ENCODE measurements around the gene GARIN5A.

The GARIN5A gene

DNA sequence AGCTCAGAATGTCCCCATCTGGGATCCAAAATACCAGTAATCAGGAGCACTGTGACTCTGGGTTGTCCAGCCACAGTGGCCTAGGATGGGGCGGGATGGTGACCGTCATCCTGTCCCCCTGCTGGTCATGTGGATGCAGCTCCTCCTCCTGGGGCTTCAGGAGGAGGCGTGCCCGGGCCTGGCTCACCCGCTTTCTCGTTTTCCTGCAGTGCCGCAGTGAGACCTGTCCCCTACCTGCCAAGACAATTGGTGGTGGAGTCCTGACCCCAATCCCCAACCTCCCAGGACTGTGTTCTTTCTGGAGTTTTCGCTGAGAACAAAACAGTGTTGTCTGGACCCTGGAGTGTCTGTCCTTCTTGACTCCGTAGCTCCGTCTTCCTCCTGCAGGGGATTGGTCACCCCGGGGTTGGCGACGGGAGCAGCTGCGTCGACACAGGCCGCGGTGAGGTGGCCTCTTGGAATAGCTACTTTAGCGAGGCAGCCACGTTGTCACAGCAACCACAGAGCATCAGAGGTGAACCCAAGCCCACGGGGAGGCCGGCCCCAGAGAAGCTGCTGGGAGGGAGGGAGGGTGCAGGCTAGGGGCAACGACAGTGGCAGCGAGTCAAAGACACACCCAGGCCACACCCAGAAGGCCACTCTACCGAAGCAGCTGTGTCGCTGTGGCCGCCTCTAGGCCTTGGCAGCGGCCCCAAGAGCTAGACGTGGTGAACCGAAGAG lies 10.5 kb downstream of the GARIN5A start:
- peaks cover 13% of the 10 kb centered on the region for H3K27me3 ChIP-seq (ENCODE audit: control insufficient read depth, insufficient read depth, low read length)
- H3K4me3 ChIP-seq (ENCODE audit: low read length), result no peak overlapping the region
- no peaks in the 10 kb centered on the region for H3K9me3 ChIP-seq (ENCODE audit: control insufficient read depth, low read length)
- H3K36me3 ChIP-seq (ENCODE audit: control insufficient read depth, insufficient read depth, low read length), result no peaks in the 10 kb centered on the region
- peaks cover 9% of the 10 kb centered on the region for H3K4me1 ChIP-seq (ENCODE audit: control insufficient read depth, insufficient read depth, low read length)
- no peak overlapping the region for H3K9ac ChIP-seq (ENCODE audit: low read length)

- Histone ChIP-seq H3K9me3 (ENCODE audit: control insufficient read depth, low read length) (no peaks in the 10 kb centered on the region), H3K9ac (ENCODE audit: low read length) (no peak overlapping the region), H3K4me1 (ENCODE audit: control insufficient read depth, insufficient read depth, low read length) (peaks cover 9% of the 10 kb centered on the region), H3K4me3 (ENCODE audit: low read length) (no peak overlapping the region), H3K27me3 (ENCODE audit: control insufficient read depth, insufficient read depth, low read length) (peaks cover 23% of the 10 kb centered on the region), H3K36me3 (ENCODE audit: control insufficient read depth, insufficient read depth, low read length) (no peaks in the 10 kb centered on the region)
Observed at GRCh38 chr19:50465000-50465399, 11.6 kb downstream of the GARIN5A start.

- no peaks in the 10 kb centered on the region for H3K9me3 ChIP-seq (ENCODE audit: control insufficient read depth, low read length)
- no peak overlapping the region for H3K4me3 ChIP-seq (ENCODE audit: low read length)
Observed at GRCh38 chr19:50464348-50464747, 12.3 kb downstream of the GARIN5A start.

DNA sequence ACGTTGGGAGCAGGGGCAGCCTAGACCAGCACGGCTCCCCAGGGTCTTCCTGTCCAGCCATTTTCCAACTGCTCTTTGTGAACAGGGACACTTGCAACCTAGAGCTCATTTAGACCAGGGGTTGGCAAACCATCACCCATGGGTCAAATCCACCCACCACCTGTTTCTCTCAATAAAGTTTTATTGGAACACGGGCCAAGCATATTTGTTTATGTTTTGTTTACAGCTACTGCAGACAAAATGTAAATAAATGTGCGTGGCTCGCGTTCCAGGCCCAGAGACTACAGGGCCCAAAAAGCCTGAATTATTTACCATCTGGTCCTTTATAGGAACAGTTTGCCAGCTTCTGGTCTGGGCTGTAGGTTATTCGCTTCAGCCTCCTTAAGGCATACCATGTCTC lies 13.7 kb downstream of the GARIN5A start:
- Histone ChIP-seq H3K4me1 (ENCODE audit: control insufficient read depth, insufficient read depth, low read length) (peaks cover 9% of the 10 kb centered on the region), H3K9ac (ENCODE audit: low read length) (no peak overlapping the region), H3K36me3 (ENCODE audit: control insufficient read depth, insufficient read depth, low read length) (no peaks in the 10 kb centered on the region), H3K4me3 (ENCODE audit: low read length) (no peak overlapping the region), H3K27me3 (ENCODE audit: control insufficient read depth, insufficient read depth, low read length) (peaks cover 36% of the 10 kb centered on the region), H3K9me3 (ENCODE audit: control insufficient read depth, low read length) (no peaks in the 10 kb centered on the region)

More at GRCh38 chr19:50464348-50464747, 12.3 kb downstream of the GARIN5A start:
- Histone ChIP-seq H3K4me1 (ENCODE audit: control insufficient read depth, insufficient read depth, low read length) (peaks cover 9% of the 10 kb centered on the region), H3K27me3 (ENCODE audit: control insufficient read depth, insufficient read depth, low read length) (peaks cover 29% of the 10 kb centered on the region), H3K9ac (ENCODE audit: low read length) (no peak overlapping the region), H3K36me3 (ENCODE audit: control insufficient read depth, insufficient read depth, low read length) (no peaks in the 10 kb centered on the region)

- no peak overlapping the region for H3K4me3 ChIP-seq (ENCODE audit: low read length)
- no peaks in the 10 kb centered on the region for H3K36me3 ChIP-seq (ENCODE audit: control insufficient read depth, insufficient read depth, low read length)
- peaks cover 40% of the 10 kb centered on the region for H3K27me3 ChIP-seq (ENCODE audit: control insufficient read depth, insufficient read depth, low read length)
- H3K9me3 ChIP-seq (ENCODE audit: control insufficient read depth, low read length), result no peaks in the 10 kb centered on the region
- H3K4me1 ChIP-seq (ENCODE audit: control insufficient read depth, insufficient read depth, low read length), result no peaks in the 10 kb centered on the region
- H3K9ac ChIP-seq (ENCODE audit: low read length), result no peak overlapping the region
Observed at GRCh38 chr19:50461066-50461875, 15.4 kb downstream of the GARIN5A start.

DNA sequence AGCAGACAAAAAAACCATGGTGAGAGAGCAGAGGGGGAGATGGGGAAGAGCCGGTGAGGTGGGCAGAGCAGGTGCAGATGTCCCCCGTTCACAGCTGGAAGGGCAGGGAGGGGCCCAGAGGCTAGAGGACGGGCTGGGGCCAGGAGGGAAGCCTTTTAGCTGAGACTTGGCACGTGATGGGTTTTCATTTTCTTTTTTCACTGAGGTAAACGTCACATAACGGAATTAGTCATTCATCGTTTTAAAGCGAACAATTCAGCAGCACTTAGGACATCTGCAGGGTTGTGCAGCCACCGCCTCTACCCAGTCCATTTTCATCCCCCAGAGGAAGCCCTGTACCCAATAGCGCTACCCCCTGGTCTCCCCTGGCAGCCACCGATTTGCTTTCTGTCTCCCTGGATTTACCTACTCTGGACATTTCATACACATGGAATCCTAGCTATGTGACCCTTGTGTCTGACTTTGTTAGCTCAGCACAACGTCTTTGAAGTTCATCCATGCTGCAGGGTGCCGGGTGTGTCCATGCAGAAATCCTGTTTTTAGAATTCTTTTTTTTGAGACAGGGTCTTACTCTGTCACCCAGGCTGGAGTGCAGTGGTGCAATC lies 16.4 kb downstream of the GARIN5A start:
- Histone ChIP-seq H3K9ac (ENCODE audit: low read length) (no peak overlapping the region), H3K9me3 (ENCODE audit: control insufficient read depth, low read length) (no peaks in the 10 kb centered on the region), H3K4me1 (ENCODE audit: control insufficient read depth, insufficient read depth, low read length) (no peaks in the 10 kb centered on the region), H3K27me3 (ENCODE audit: control insufficient read depth, insufficient read depth, low read length) (peaks cover 40% of the 10 kb centered on the region), H3K36me3 (ENCODE audit: control insufficient read depth, insufficient read depth, low read length) (no peaks in the 10 kb centered on the region), H3K4me3 (ENCODE audit: low read length) (no peak overlapping the region)

DNA sequence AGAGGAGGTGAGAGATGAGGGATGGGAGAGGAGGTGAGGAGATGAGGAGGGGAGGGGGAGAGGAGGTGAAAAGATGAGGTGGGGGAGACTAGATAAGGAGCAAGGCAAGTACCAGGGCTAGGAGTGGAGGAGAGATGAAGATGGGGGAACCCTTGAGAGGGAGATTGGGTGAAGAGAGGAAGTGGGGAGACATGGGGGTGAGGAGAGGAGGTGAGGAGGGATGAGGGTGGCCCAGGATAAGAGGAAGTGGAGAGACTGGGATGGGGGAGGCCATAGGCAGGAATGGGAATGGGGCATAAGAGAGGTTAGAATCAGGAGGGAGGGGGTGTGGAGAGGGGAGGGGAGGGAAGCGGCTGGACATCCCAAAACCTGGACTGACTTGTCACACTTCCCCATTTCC lies 17.0 kb downstream of the GARIN5A start:
- Histone ChIP-seq H3K4me3 (ENCODE audit: low read length) (no peak overlapping the region), H3K9me3 (ENCODE audit: control insufficient read depth, low read length) (no peaks in the 10 kb centered on the region), H3K9ac (ENCODE audit: low read length) (no peak overlapping the region), H3K36me3 (ENCODE audit: control insufficient read depth, insufficient read depth, low read length) (no peaks in the 10 kb centered on the region), H3K4me1 (ENCODE audit: control insufficient read depth, insufficient read depth, low read length) (no peaks in the 10 kb centered on the region), H3K27me3 (ENCODE audit: control insufficient read depth, insufficient read depth, low read length) (peaks cover 40% of the 10 kb centered on the region)

GRCh38 chr19:50459067-50459456 lies 17.6 kb downstream of the GARIN5A start:
- H3K36me3 ChIP-seq (ENCODE audit: control insufficient read depth, insufficient read depth, low read length), result no peaks in the 10 kb centered on the region
- no peak overlapping the region for H3K9ac ChIP-seq (ENCODE audit: low read length)
- H3K27me3 ChIP-seq (ENCODE audit: control insufficient read depth, insufficient read depth, low read length), result peaks cover 37% of the 10 kb centered on the region
- H3K4me3 ChIP-seq (ENCODE audit: low read length), result no peak overlapping the region
- H3K4me1 ChIP-seq (ENCODE audit: control insufficient read depth, insufficient read depth, low read length), result no peaks in the 10 kb centered on the region
- no peaks in the 10 kb centered on the region for H3K9me3 ChIP-seq (ENCODE audit: control insufficient read depth, low read length)

GRCh38 chr19:50458396-50459066 lies 18.1 kb downstream of the GARIN5A start:
- no peaks in the 10 kb centered on the region for H3K9me3 ChIP-seq (ENCODE audit: control insufficient read depth, low read length)
- no peak overlapping the region for H3K9ac ChIP-seq (ENCODE audit: low read length)
- H3K36me3 ChIP-seq (ENCODE audit: control insufficient read depth, insufficient read depth, low read length), result no peaks in the 10 kb centered on the region
- H3K4me1 ChIP-seq (ENCODE audit: control insufficient read depth, insufficient read depth, low read length), result no peaks in the 10 kb centered on the region
- H3K4me3 ChIP-seq (ENCODE audit: low read length), result no peak overlapping the region
- peaks cover 37% of the 10 kb centered on the region for H3K27me3 ChIP-seq (ENCODE audit: control insufficient read depth, insufficient read depth, low read length)

- Histone ChIP-seq H3K9me3 (ENCODE audit: control insufficient read depth, low read length) (no peaks in the 10 kb centered on the region), H3K9ac (ENCODE audit: low read length) (no peak overlapping the region), H3K4me3 (ENCODE audit: low read length) (no peak overlapping the region), H3K4me1 (ENCODE audit: control insufficient read depth, insufficient read depth, low read length) (no peaks in the 10 kb centered on the region), H3K36me3 (ENCODE audit: control insufficient read depth, insufficient read depth, low read length) (no peaks in the 10 kb centered on the region), H3K27me3 (ENCODE audit: control insufficient read depth, insufficient read depth, low read length) (peaks cover 37% of the 10 kb centered on the region)
Observed at GRCh38 chr19:50457300-50457699, 19.3 kb downstream of the GARIN5A start.

DNA sequence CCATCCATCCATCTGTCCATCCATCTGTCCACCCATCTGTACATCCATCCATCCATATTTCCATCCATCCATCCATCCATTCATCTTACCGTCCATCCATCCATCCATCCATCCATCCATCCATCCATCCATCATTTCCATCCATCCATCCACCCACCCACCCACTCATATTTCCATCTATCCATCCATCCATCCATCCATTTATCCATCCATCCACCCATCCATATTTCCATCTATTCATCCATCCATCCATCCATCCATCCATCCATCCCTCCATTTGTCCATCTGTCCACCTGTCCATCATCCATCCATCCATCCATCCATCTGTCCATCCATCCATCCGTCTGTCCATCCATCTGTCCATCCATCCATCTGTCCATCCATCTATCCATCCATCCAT lies 20.7 kb downstream of the GARIN5A start:
- Histone ChIP-seq H3K4me1 (ENCODE audit: control insufficient read depth, insufficient read depth, low read length) (no peaks in the 10 kb centered on the region), H3K27me3 (ENCODE audit: control insufficient read depth, insufficient read depth, low read length) (peaks cover 32% of the 10 kb centered on the region), H3K9me3 (ENCODE audit: control insufficient read depth, low read length) (no peaks in the 10 kb centered on the region), H3K36me3 (ENCODE audit: control insufficient read depth, insufficient read depth, low read length) (no peaks in the 10 kb centered on the region), H3K4me3 (ENCODE audit: low read length) (no peak overlapping the region), H3K9ac (ENCODE audit: low read length) (no peak overlapping the region)

DNA sequence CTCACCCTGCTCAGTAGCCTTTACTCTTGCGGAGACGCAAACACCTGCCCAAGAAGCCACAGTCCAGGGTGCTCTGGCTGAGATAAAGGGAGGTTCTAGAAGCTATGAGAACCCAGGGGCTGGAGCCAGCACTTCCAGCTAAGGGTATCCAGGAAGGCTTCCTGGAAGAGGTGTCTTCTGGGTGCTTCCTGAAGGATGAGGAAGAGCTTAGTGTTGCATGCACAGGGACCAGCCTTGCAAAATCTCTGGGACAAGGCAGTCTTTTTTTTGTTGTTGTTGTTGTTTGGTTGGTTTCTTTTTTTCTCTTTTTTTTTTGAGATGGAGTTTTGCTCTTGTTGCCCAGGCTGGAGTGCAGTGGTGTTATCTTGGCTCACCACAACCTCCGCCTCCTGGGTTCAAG lies 23.4 kb downstream of the GARIN5A start:
- Histone ChIP-seq H3K27me3 (ENCODE audit: control insufficient read depth, insufficient read depth, low read length) (peaks cover 18% of the 10 kb centered on the region), H3K9me3 (ENCODE audit: control insufficient read depth, low read length) (no peaks in the 10 kb centered on the region), H3K36me3 (ENCODE audit: control insufficient read depth, insufficient read depth, low read length) (no peaks in the 10 kb centered on the region), H3K4me1 (ENCODE audit: control insufficient read depth, insufficient read depth, low read length) (no peaks in the 10 kb centered on the region), H3K4me3 (ENCODE audit: low read length) (no peak overlapping the region), H3K9ac (ENCODE audit: low read length) (no peak overlapping the region)

Data from mucosa of stomach (tissue), 1 donor.